HL-60 (cell line): ENCODE measurements around the gene VNN1.
"Not testable (repeated sequence)": the region's sequence is repeated elsewhere in the genome, so short reads cannot be mapped to it uniquely, and the experiment has no call there.

Experiments used
- DNase-seq, 2 experiments: peaks; one replicate each; pipeline ENCODE4 v3.0.0-alpha.2; 2010 to 2020; ENCODE audit warnings: low read depth in 1 of 2, low spot score in 1 of 2
- H3K27ac ChIP-seq: fragments of 250-450 bp; sonication (Bioruptor Pico); replicated peaks from 2 replicates; pipeline ENCODE4 v1.5.1; 2020; ENCODE audit warnings: mild to moderate bottlenecking, moderate library complexity
- H3K27me3 ChIP-seq: fragments of 250-450 bp; sonication (Bioruptor Pico); 2 replicates; pipeline ENCODE4 v1.5.1; 2021; ENCODE audit warnings: mild to moderate bottlenecking, moderate library complexity; ENCODE audit not compliant: insufficient read depth, poor library complexity, severe bottlenecking
- H3K4me3 ChIP-seq: replicated peaks from 2 replicates; pipeline ENCODE4 v1.5.1; 2011; ENCODE audit warnings: mild to moderate bottlenecking, control low read depth, low read length; ENCODE audit not compliant: insufficient read depth
- CTCF ChIP-seq: IDR thresholded peaks from one replicate; pipeline ENCODE4 v1.5.1; 2011; ENCODE audit warnings: low read length, control low read depth, inconsistent platforms; ENCODE audit not compliant: insufficient read depth
- GABPA ChIP-seq: IDR thresholded peaks from 2 replicates; pipeline ENCODE4 v1.6.1; 2012; ENCODE audit warnings: low read depth
- POLR2AphosphoS5 ChIP-seq: IDR thresholded peaks from 2 replicates; pipeline ENCODE4 v1.6.1; 2012; ENCODE audit warnings: low read depth
- REST ChIP-seq: IDR thresholded peaks from 2 replicates; pipeline ENCODE4 v1.6.1; 2012; ENCODE audit warnings: low read depth; ENCODE audit not compliant: insufficient replicate concordance
- SPI1 ChIP-seq: IDR thresholded peaks from 2 replicates; pipeline ENCODE4 v1.6.1; 2012; ENCODE audit warnings: low read depth, mild to moderate bottlenecking, borderline replicate concordance

The VNN1 gene

DNA sequence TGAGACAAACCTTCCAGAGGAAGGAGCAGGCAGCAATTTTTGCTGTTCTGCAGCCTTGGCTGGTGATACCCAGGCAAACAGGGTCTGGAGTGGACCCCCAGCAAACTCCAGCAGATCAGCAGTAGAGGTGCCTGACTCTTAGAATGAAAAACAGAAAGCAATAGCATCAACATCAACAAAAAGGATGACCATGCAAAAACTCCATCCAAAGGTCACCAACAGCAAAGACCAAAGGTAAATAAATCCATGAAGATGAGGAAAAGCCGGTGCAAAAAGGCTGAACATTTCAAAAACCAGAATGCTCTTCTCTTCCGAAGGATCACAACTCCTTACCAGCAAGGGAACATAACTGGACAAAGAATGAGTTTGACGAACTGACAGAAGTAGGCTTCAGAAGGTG is 77.9 kb downstream of the VNN1 start:
- H3K27ac ChIP-seq, H3K4me3 ChIP-seq, H3K27me3 ChIP-seq, DNase-seq: not testable (repeated sequence)

DNA sequence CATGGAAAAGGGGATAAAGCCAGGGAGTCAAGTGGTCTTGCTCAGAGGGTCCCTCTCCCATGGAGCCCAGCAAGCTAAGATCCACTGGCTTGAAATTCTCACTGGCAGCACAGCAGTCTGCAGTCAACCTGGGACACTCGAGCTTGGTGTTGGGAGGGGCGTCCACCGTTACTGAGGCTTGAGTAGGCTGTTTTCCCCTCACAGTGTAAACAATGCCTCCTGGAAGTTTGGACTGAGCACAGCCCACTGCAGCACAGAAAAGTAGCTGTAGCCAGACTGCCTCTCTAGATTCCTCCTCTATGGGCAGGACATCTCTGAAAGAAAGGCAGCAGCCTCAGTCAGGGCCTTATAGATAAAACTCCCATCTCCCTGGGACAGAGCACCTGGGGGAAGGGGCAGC is 78.6 kb downstream of the VNN1 start:
- not testable (repeated sequence) for H3K27ac ChIP-seq, H3K4me3 ChIP-seq, H3K27me3 ChIP-seq, DNase-seq

DNA sequence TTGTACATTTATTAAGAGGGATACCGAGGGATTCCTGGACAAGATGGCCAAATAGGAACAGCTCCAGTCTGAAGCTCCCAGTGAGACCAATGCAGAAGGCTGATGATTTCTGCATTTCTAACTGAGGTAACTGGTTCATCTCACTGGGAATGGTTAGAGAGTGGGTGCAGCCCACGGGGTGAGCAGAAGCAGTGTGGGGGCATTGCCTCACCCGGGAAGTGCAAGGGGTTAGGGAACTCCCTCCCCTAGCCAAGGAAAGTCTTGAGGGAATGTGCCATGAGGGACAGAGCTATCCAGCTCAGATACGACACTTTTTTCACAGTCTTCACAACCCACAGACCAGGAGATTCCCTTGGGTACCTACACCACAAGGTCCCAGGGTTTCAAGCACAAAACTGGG is 79.1 kb downstream of the VNN1 start:
- DNase-seq, result no peak
- H3K27ac ChIP-seq, result no peak overlapping the region
- H3K4me3 ChIP-seq, result no peak overlapping the region
- no peaks in the 10 kb centered on the region for H3K27me3 ChIP-seq
- TF ChIP-seq REST (no peak), POLR2AphosphoS5 (no peak), CTCF (no peak), SPI1 (no peak), GABPA (no peak)

DNA sequence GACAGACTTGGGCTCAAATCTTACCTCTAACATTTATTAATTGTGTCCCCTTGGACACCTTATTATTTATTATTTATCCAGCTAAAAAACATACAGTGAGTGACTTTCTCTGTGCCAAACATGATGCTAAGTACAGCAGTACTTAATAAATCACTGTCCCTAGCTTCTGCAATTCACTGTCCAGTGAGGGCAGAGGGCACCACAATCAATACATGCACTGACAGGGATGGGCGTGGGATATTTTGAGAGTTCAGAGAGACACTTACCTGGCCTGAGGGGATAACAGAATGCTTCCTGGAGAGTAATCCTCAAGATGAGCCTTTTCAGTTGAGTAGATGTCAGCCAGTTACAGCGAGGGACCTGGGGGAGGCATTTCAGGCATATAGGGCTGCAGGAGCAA is 80.5 kb downstream of the VNN1 start:
- no peak overlapping the region for H3K27ac ChIP-seq
- TF ChIP-seq POLR2AphosphoS5, result no peak
- TF ChIP-seq SPI1, result no peak
- no peak for TF ChIP-seq CTCF
- TF ChIP-seq REST, result no peak
- no peak for TF ChIP-seq GABPA
- no peak for DNase-seq
- H3K4me3 ChIP-seq, result no peak overlapping the region
- no peaks in the 10 kb centered on the region for H3K27me3 ChIP-seq
